ENCODE measurements around the gene ATP1A4. TPM values are rescaled to one million over a fixed set of nuclear protein-coding genes. Genes with fewer than 3 reads are reported as not detected.
"Not testable (repeated sequence)": the region's sequence is repeated elsewhere in the genome, so short reads cannot be mapped to it uniquely, and the experiment has no call there.

The ATP1A4 gene
- polyA plus RNA-seq, 3 donors: 1.00 to 16.0 TPM; not detected in 1

DNA sequence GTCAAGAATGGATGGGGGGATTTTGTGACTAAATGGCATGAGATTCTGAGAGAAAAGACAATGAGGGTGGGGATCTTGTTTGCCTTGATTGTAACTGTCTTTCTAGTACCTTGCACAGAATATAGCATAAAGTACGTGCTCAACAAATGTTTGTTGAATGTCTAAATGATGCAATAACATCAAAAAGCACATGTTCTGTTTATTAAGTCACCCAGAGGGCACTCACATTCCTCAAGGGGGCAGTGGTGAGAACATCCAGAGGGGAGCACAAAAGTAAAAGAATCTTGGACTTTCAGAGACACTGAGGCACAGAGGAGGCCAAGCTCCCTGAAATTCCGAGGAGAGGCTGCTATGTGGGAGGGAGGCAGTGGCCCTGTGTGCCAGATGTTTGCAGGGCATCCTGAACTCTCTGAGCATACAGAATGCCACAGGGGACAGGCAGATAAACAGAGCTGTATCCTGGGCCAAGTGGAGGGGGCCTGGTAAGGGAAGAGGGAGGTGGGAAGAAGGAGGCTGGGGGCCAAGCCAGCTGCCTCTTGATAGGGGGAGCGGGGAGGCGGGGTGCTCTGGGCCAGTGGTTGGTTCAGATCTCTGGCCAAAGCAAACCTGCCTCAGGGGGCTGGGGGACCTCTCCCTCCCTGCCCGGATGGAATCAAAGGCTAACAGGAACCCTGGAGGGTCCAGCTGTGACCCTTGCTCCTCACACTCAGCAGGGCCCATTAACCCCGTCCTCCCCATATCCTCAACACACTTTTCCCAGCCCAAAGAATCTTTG lies 42.3 kb upstream of the ATP1A4 start:
- TF ChIP-seq, protein P1, sequence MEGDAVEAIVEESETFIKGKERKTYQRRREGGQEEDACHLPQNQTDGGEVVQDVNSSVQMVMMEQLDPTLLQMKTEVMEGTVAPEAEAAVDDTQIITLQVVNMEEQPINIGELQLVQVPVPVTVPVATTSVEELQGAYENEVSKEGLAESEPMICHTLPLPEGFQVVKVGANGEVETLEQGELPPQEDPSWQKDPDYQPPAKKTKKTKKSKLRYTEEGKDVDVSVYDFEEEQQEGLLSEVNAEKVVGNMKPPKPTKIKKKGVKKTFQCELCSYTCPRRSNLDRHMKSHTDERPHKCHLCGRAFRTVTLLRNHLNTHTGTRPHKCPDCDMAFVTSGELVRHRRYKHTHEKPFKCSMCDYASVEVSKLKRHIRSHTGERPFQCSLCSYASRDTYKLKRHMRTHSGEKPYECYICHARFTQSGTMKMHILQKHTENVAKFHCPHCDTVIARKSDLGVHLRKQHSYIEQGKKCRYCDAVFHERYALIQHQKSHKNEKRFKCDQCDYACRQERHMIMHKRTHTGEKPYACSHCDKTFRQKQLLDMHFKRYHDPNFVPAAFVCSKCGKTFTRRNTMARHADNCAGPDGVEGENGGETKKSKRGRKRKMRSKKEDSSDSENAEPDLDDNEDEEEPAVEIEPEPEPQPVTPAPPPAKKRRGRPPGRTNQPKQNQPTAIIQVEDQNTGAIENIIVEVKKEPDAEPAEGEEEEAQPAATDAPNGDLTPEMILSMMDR (IDR thresholded peaks at IDR 0.05): peak; percentile 69
- Histone ChIP-seq H3K79me2 (ENCODE audit: insufficient read depth, low read length) (no peaks in the 10 kb centered on the region), H3K4me1 (ENCODE audit: control insufficient read depth in 1 of 2, insufficient read depth in 2 of 2, low read length in 2 of 2) (peaks cover 15 to 26% of the 10 kb centered on the region in 2 donors), H3K27me3 (ENCODE audit: control insufficient read depth in 2 of 2, insufficient read depth in 2 of 2, low read length in 2 of 2) (no peaks in the 10 kb centered on the region), H2AFZ (ENCODE audit: insufficient read depth, low read depth, low read length, poor library complexity, severe bottlenecking) (no peak overlapping the region), H3K36me3 (replicated peaks in 1 of 2; ENCODE audit: control insufficient read depth in 1 of 2, insufficient read depth in 2 of 2, low read length in 2 of 2) (no peaks in the 10 kb centered on the region), H3K4me3 (replicated peaks in 1 of 3; ENCODE audit: low read depth in 2 of 3, low read length in 3 of 3) (no peak overlapping the region), H3K27ac (ENCODE audit: low read depth in 1 of 2, low read length in 2 of 2) (no peak overlapping the region), H4K20me1 (ENCODE audit: insufficient read depth, low read length) (no peaks in the 10 kb centered on the region), H3K9me3 (replicated peaks in 1 of 2; ENCODE audit: control insufficient read depth in 1 of 2, insufficient read depth in 1 of 2, low read length in 2 of 2) (no peaks in the 10 kb centered on the region), H3K4me2 (replicated peaks; ENCODE audit: extremely low read depth, low read length, poor library complexity, severe bottlenecking) (no peak overlapping the region), H3K9ac (ENCODE audit: insufficient read depth, low read length, poor library complexity, severe bottlenecking) (no peak overlapping the region)
- peak; percentile 59 to 68 (median 66) for DNase-seq
- Mint-ChIP-seq H3K27me3 (ENCODE audit: low read depth in 3 of 3) (peaks cover 4 to 16% (median 8%) of the 10 kb centered on the region in 3 donors), H3K27ac (peak overlapping the region in 1 of 7 donors; percentile 37), H3K9me3 (peaks cover 0 to 3% (median 0%) of the 10 kb centered on the region in 7 donors), H3K4me3 (no peak overlapping the region), H3K36me3 (no peaks in the 10 kb centered on the region), H3K4me1 (peaks cover 21% of the 10 kb centered on the region)
- intact Hi-C loops (cut with micrococcal nuclease): loop anchor here in 1 of 2 donors (10.0 kb wide), 3 partner anchors 86 to 176 kb away; partner anchors contain the start of genes CASQ1 and PEX19
- WGBS (ENCODE audit: insufficient coverage): 75% methylated on average over 3 of the region's 6 CpGs

DNA sequence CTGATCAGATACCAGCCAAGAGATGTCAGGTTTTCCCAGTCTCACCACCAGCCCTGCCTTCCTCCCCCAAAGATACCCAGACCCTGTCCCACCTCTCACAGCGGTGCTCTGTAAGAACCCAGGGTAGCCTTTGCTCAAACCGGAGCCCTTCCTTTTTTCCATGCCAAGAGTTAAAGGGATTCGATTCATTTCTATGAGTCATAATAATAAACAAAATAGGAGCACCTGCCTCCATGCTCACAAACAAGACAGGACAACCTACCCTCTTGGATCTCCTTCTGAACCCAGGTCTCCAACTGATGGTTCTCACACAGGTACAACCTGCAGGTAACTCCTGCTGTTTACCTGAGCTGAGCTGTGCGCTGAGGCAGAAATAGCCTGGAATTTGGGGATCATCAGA lies 41.7 kb upstream of the ATP1A4 start:
- DNase-seq: no peak
- intact Hi-C loops (cut with micrococcal nuclease): loop anchor here in 1 of 2 donors (10.0 kb wide), 3 partner anchors 85 to 175 kb away; partner anchors contain the start of genes CASQ1 and PEX19
- Histone ChIP-seq H3K4me2 (replicated peaks; ENCODE audit: extremely low read depth, low read length, poor library complexity, severe bottlenecking) (no peak overlapping the region), H3K4me3 (replicated peaks in 1 of 3; ENCODE audit: low read depth in 2 of 3, low read length in 3 of 3) (no peak overlapping the region), H3K9ac (ENCODE audit: insufficient read depth, low read length, poor library complexity, severe bottlenecking) (no peak overlapping the region), H3K79me2 (ENCODE audit: insufficient read depth, low read length) (no peaks in the 10 kb centered on the region), H4K20me1 (ENCODE audit: insufficient read depth, low read length) (no peaks in the 10 kb centered on the region), H3K9me3 (replicated peaks in 1 of 2; ENCODE audit: control insufficient read depth in 1 of 2, insufficient read depth in 1 of 2, low read length in 2 of 2) (no peaks in the 10 kb centered on the region), H2AFZ (ENCODE audit: insufficient read depth, low read depth, low read length, poor library complexity, severe bottlenecking) (no peak overlapping the region), H3K27me3 (ENCODE audit: control insufficient read depth in 2 of 2, insufficient read depth in 2 of 2, low read length in 2 of 2) (no peaks in the 10 kb centered on the region), H3K4me1 (ENCODE audit: control insufficient read depth in 1 of 2, insufficient read depth in 2 of 2, low read length in 2 of 2) (peaks cover 9 to 20% of the 10 kb centered on the region in 2 donors), H3K27ac (ENCODE audit: low read depth in 1 of 2, low read length in 2 of 2) (no peak overlapping the region), H3K36me3 (replicated peaks in 1 of 2; ENCODE audit: control insufficient read depth in 1 of 2, insufficient read depth in 2 of 2, low read length in 2 of 2) (no peaks in the 10 kb centered on the region)
- no peak overlapping the region for H3K27ac Mint-ChIP-seq
- TF ChIP-seq, protein P1 (IDR thresholded peaks at IDR 0.05): no peak
- H3K4me3 Mint-ChIP-seq: no peak overlapping the region
- H3K36me3 Mint-ChIP-seq: no peaks in the 10 kb centered on the region
- peaks cover 15% of the 10 kb centered on the region for H3K4me1 Mint-ChIP-seq
- peaks cover 8 to 16% (median 8%) of the 10 kb centered on the region in 3 donors for H3K27me3 Mint-ChIP-seq (ENCODE audit: low read depth in 3 of 3)
- H3K9me3 Mint-ChIP-seq: peaks cover 0 to 3% (median 0%) of the 10 kb centered on the region in 7 donors
- 100% methylated on average over 3 of the region's 4 CpGs for WGBS (ENCODE audit: insufficient coverage)

DNA sequence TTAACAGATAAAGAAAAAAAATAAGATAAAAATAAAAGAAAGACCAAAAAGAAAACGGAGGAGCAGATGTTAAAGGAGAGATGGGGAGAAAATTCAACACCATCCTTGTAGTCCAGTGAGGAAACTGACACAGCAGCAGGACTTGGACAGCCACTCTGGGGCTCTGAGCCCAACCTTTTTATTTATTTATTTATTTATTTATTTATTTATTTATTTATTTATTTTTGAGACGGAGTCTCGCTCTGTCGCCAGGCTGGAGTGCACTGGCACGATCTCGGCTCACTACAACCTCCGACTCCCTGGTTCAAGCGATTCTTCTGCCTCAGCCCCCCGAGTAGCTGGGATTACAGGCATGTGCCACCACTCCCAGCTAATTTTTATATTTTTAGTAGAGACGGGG lies 39.9 kb upstream of the ATP1A4 start:
- WGBS (ENCODE audit: insufficient coverage): no CpG with 5 or more reads among the region's 10 CpGs
- peaks cover 7 to 15% (median 12%) of the 10 kb centered on the region in 3 donors for H3K27me3 Mint-ChIP-seq (ENCODE audit: low read depth in 3 of 3)
- not testable (repeated sequence) for H3K4me3 Mint-ChIP-seq

More for the DNA sequence above, 39.9 kb upstream of the ATP1A4 start:
- H3K36me3 Mint-ChIP-seq; DNase-seq; H3K9me3 ChIP-seq (replicated peaks in 1 of 2; ENCODE audit: control insufficient read depth in 1 of 2, insufficient read depth in 1 of 2, low read length in 2 of 2); H3K36me3 ChIP-seq (replicated peaks in 1 of 2; ENCODE audit: control insufficient read depth in 1 of 2, insufficient read depth in 2 of 2, low read length in 2 of 2); H3K27me3 ChIP-seq (ENCODE audit: control insufficient read depth in 2 of 2, insufficient read depth in 2 of 2, low read length in 2 of 2); H3K4me2 ChIP-seq (replicated peaks; ENCODE audit: extremely low read depth, low read length, poor library complexity, severe bottlenecking); H3K4me1 ChIP-seq (ENCODE audit: control insufficient read depth in 1 of 2, insufficient read depth in 2 of 2, low read length in 2 of 2); H4K20me1 ChIP-seq (ENCODE audit: insufficient read depth, low read length); H3K27ac Mint-ChIP-seq; H3K27ac ChIP-seq (ENCODE audit: low read depth in 1 of 2, low read length in 2 of 2); H3K79me2 ChIP-seq (ENCODE audit: insufficient read depth, low read length); H3K4me1 Mint-ChIP-seq; intact Hi-C loops (cut with micrococcal nuclease); H2AFZ ChIP-seq (ENCODE audit: insufficient read depth, low read depth, low read length, poor library complexity, severe bottlenecking); H3K4me3 ChIP-seq (replicated peaks in 1 of 3; ENCODE audit: low read depth in 2 of 3, low read length in 3 of 3); H3K9ac ChIP-seq (ENCODE audit: insufficient read depth, low read length, poor library complexity, severe bottlenecking); H3K9me3 Mint-ChIP-seq: not testable (repeated sequence)
